PC-3 (cell line): ENCODE results near the gene RPL27A. TPM values are rescaled to one million over a fixed set of nuclear protein-coding genes. Genes with fewer than 3 reads are reported as not detected.

ENCODE experiments used
- ATAC-seq: fragments of 200-7000 bp; cut with Tn5 transposase; 2 replicates; pipeline ENCODE4 v1.9.1; 2020; ENCODE audit warnings: mild to moderate bottlenecking, moderate library complexity
- BruUV-seq: library from RNA; stranded (reverse); fragments of 400-500 nt; replicated peaks from 2 replicates; lab custom pipeline; 2021; lab: Mats Ljungman, UMichigan
- CTCF ChIA-PET: fragments of 300-600 bp; sonication (Branson Sonifier 250); formaldehyde crosslinking; loops from one replicate; lab custom pipeline; 2022; ENCODE audit warnings: antibody characterized with exemption; lab: Charles Lee
- POLR2A ChIA-PET: fragments of 300-600 bp; sonication (Branson Sonifier 250); formaldehyde crosslinking; loops from one replicate; lab custom pipeline; 2022; ENCODE audit warnings: antibody characterized with exemption; ENCODE audit not compliant: unreplicated experiment; lab: Charles Lee
- DNase-seq: peaks from one replicate; pipeline ENCODE4 v3.0.0-alpha.2; 2015
- H2AFZ ChIP-seq: fragments of 300-600 bp; sonication (generic); 2 replicates; pipeline ENCODE4 v1.6.0; 2016; ENCODE audit warnings: antibody characterized with exemption, low read length
- H3F3A ChIP-seq: fragments of 300-600 bp; sonication (generic); one replicate; pipeline ENCODE4 v1.6.0; 2017; ENCODE audit warnings: antibody characterized with exemption, low read length, control low read depth, mild to moderate bottlenecking; ENCODE audit not compliant: unreplicated experiment
- H3K27ac ChIP-seq: fragments of 300-600 bp; sonication (generic); 2 replicates; pipeline ENCODE4 v1.5.1; 2016; ENCODE audit warnings: mild to moderate bottlenecking, low read length
- H3K27me3 ChIP-seq: fragments of 300-600 bp; sonication (generic); 2 replicates; pipeline ENCODE4 v1.6.1; 2016; ENCODE audit warnings: low read length, mixed read lengths
- H3K36me3 ChIP-seq: fragments of 300-600 bp; sonication (generic); 2 replicates; pipeline ENCODE4 v1.6.1; 2016; ENCODE audit warnings: low read depth, mixed run types, low read length, mixed read lengths
- H3K4me1 ChIP-seq: fragments of 300-600 bp; sonication (generic); 2 replicates; pipeline ENCODE4 v1.5.1; 2016; ENCODE audit warnings: low read length; ENCODE audit not compliant: insufficient read depth
- H3K4me2 ChIP-seq: fragments of 300-600 bp; sonication (generic); 2 replicates; pipeline ENCODE4 v1.6.0; 2016; ENCODE audit warnings: low read length
- H3K4me3 ChIP-seq: fragments of 300-600 bp; sonication (generic); 2 replicates; pipeline ENCODE4 v1.5.1; 2016; ENCODE audit warnings: mild to moderate bottlenecking, low read length, mixed read lengths
- H3K79me2 ChIP-seq: fragments of 300-600 bp; sonication (generic); 2 replicates; pipeline ENCODE4 v1.6.1; 2017; ENCODE audit warnings: low read length, mixed read lengths
- H3K9ac ChIP-seq: fragments of 300-600 bp; sonication (generic); 2 replicates; pipeline ENCODE4 v1.6.0; 2016; ENCODE audit warnings: mild to moderate bottlenecking, low read length
- H3K9me2 ChIP-seq: fragments of 300-600 bp; sonication (generic); replicated peaks from 2 replicates; pipeline ENCODE4 v1.6.1; 2016; ENCODE audit warnings: mixed run types, low read length, mixed read lengths
- H3K9me3 ChIP-seq: fragments of 300-600 bp; sonication (generic); 2 replicates; pipeline ENCODE4 v1.6.1; 2016; ENCODE audit warnings: low read length, mixed read lengths
- H4K20me1 ChIP-seq: fragments of 300-600 bp; sonication (generic); 2 replicates; pipeline ENCODE4 v1.6.1; 2016; ENCODE audit warnings: low read length, mixed read lengths
- EZH2 ChIP-seq: fragments of 300-600 bp; sonication (generic); IDR thresholded peaks from one replicate; pipeline ENCODE4 v1.6.1; 2017; ENCODE audit warnings: antibody characterized with exemption, mild to moderate bottlenecking, low read length; ENCODE audit not compliant: unreplicated experiment
- EZH2phosphoT487 ChIP-seq: fragments of 300-600 bp; sonication (generic); IDR thresholded peaks from 2 replicates; pipeline ENCODE4 v1.6.1; 2018; ENCODE audit warnings: mild to moderate bottlenecking, antibody characterized with exemption, low read length, borderline replicate concordance
- intact Hi-C: fragments of 100-400 bp; cut with micrococcal nuclease; formaldehyde crosslinking; loops from 2 replicates; pipeline ENCODE4 v1.9.0; 2023
- total RNA-seq: library from RNA; depleted of rRNA; stranded (reverse); fragments of >200 nt; gene quantifications from 2 replicates; pipeline ENCODE4 v1.2.3, GENCODE V29; 2014
- TF ChIP-seq, protein P1 (sequence below): fragments of 300-600 bp; sonication (generic); conservative IDR thresholded peaks from 2 replicates; pipeline ENCODE4 v1.5.1; 2017; ENCODE audit warnings: antibody characterized with exemption, low read depth, mild to moderate bottlenecking, low read length

RPL27A gene
- total RNA-seq, 1 experiment from 2014 or later: 1,132 TPM

- Histone ChIP-seq H3K4me3 (no peak overlapping the region), H3K27me3 (no peaks in the 10 kb centered on the region), H3F3A (peaks cover 8% of the 10 kb centered on the region), H3K4me1 (peaks cover 30% of the 10 kb centered on the region), H3K9me2 (no peaks in the 10 kb centered on the region), H3K27ac (no peak overlapping the region), H3K36me3 (no peaks in the 10 kb centered on the region), H3K79me2 (0 out of 2 replicates have a peak, but pooled peaks cover 5% of the 10 kb centered on the region), H2AFZ (no peak overlapping the region), H3K4me2 (no peak overlapping the region), H3K9ac (no peak overlapping the region), H4K20me1 (no peaks in the 10 kb centered on the region), H3K9me3 (no peaks in the 10 kb centered on the region)
- ATAC-seq (no peak), DNase-seq (no peak)
- ChIA-PET POLR2A (interaction anchor here (0.6 kb wide), 1 partner anchor 15 kb away, joined by 3 read pairs; no protein-coding TSS in a partner anchor), CTCF (no interaction called here)
- intact Hi-C loops: no loop called here
- no peak for TF ChIP-seq EZH2phosphoT487
- TF ChIP-seq, protein P1, sequence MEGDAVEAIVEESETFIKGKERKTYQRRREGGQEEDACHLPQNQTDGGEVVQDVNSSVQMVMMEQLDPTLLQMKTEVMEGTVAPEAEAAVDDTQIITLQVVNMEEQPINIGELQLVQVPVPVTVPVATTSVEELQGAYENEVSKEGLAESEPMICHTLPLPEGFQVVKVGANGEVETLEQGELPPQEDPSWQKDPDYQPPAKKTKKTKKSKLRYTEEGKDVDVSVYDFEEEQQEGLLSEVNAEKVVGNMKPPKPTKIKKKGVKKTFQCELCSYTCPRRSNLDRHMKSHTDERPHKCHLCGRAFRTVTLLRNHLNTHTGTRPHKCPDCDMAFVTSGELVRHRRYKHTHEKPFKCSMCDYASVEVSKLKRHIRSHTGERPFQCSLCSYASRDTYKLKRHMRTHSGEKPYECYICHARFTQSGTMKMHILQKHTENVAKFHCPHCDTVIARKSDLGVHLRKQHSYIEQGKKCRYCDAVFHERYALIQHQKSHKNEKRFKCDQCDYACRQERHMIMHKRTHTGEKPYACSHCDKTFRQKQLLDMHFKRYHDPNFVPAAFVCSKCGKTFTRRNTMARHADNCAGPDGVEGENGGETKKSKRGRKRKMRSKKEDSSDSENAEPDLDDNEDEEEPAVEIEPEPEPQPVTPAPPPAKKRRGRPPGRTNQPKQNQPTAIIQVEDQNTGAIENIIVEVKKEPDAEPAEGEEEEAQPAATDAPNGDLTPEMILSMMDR: no peak
- TF ChIP-seq EZH2: no peak
- no TSS peak for BruUV-seq
Observed at GRCh38 chr11:8714622-8715225, 32.1 kb downstream of the RPL27A start.

GRCh38 chr11:8715501-8715900, 32.9 kb downstream of the RPL27A start:
- H3K36me3 ChIP-seq: no peaks in the 10 kb centered on the region
- no peak for ATAC-seq
- TF ChIP-seq EZH2phosphoT487: no peak
- TF ChIP-seq, protein P1: no peak
- no peak overlapping the region for H3K4me2 ChIP-seq
- DNase-seq: no peak
- no peak overlapping the region for H3K27ac ChIP-seq
- POLR2A ChIA-PET: no interaction called here
- no peaks in the 10 kb centered on the region for H4K20me1 ChIP-seq
- no peaks in the 10 kb centered on the region for H3K9me2 ChIP-seq
- H3K9ac ChIP-seq: no peak overlapping the region
- no peaks in the 10 kb centered on the region for H3K27me3 ChIP-seq
- H3K79me2 ChIP-seq: 0 out of 2 replicates have a peak, but pooled peaks cover 5% of the 10 kb centered on the region
- no peak overlapping the region for H2AFZ ChIP-seq
- CTCF ChIA-PET: no interaction called here
- H3K4me3 ChIP-seq: no peak overlapping the region
- intact Hi-C loops: no loop called here
- BruUV-seq: no TSS peak
- H3K4me1 ChIP-seq: peaks cover 38% of the 10 kb centered on the region
- H3F3A ChIP-seq: peaks cover 10% of the 10 kb centered on the region
- H3K9me3 ChIP-seq: no peaks in the 10 kb centered on the region

DNA sequence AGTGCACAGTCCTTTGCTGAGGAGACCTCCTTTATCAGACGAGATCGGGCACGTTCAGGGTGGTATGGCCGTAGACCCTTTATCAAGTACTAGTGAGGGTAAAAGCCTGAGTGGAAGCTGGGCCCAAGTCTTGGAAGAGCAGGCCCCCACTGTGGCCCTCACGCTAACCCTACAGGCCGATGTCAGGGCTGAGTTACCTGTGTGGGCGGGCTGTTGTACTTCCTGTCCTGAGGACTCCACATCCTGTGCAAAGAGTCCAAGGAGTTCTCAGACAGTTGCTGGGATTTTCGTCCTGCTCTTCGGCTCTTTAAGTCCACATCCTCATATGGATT, 34.9 kb downstream of the RPL27A start:
- peak overlapping the region; percentile 54 for H3K9ac ChIP-seq
- no peaks in the 10 kb centered on the region for H3K9me3 ChIP-seq
- ChIA-PET POLR2A (no interaction called here), CTCF (interaction anchor here (0.5 kb wide), 1 partner anchor 338 kb away, joined by 3 read pairs; no protein-coding TSS in a partner anchor)
- H3K27me3 ChIP-seq: no peaks in the 10 kb centered on the region
- H4K20me1 ChIP-seq: no peaks in the 10 kb centered on the region
- H3K4me3 ChIP-seq: peak overlapping the region; percentile 27; the same call in 1 of the 2 replicates
- no peaks in the 10 kb centered on the region for H3K9me2 ChIP-seq
- TF ChIP-seq, protein P1: no peak
- no peak for TF ChIP-seq EZH2phosphoT487
- TF ChIP-seq EZH2: no peak
- ATAC-seq (peak; percentile 2; the same call in 1 of the 2 replicates), DNase-seq (no peak)
- H3K36me3 ChIP-seq: no peaks in the 10 kb centered on the region
- H3K27ac ChIP-seq: peak overlapping the region; percentile 98
- H3F3A ChIP-seq: peaks cover 14% of the 10 kb centered on the region
- intact Hi-C loops: no loop called here
- peak overlapping the region; percentile 78 for H3K4me2 ChIP-seq
- H2AFZ ChIP-seq: peak overlapping the region; percentile 80
- 0 out of 2 replicates have a peak, but pooled peaks cover 5% of the 10 kb centered on the region for H3K79me2 ChIP-seq
- BruUV-seq: no TSS peak
- H3K4me1 ChIP-seq: peaks cover 58% of the 10 kb centered on the region
